Gastrocnemius medialis (tissue), 4 donors: ENCODE data around the gene FCN2. TPM values are rescaled to one million over a fixed set of nuclear protein-coding genes. Genes with fewer than 3 reads are reported as not detected.
A peak's percentile ranks its signal among the peaks of the same experiment; 100 is the strongest.

Source experiments
- ATAC-seq, 2 donors: fragments of 150-250 bp; one replicate each; pipeline ENCODE4 v1.9.1; 2016
- DNase-seq, 2 donors: peaks; one replicate each; pipeline ENCODE4 v3.0.0-alpha.2; 2019
- H3K27ac ChIP-seq, 4 donors: fragments of 200-600 bp; sonication (generic); 1 replicate in 1 of 4; 2 replicates in 3 of 4; pipeline ENCODE4 v1.5.1; 2016 to 2018; ENCODE audit warnings: mild to moderate bottlenecking in 2 of 4, moderate library complexity in 1 of 4
- H3K27me3 ChIP-seq, 3 donors: fragments of 200-600 bp; sonication (generic) in 2 of 3; 1 replicate in 1 of 3; 2 replicates in 2 of 3; pipeline versions ENCODE4 v1.5.1 to v1.6.0; 2016 to 2019; ENCODE audit warnings: mild to moderate bottlenecking in 1 of 3, moderate library complexity in 1 of 3
- H3K36me3 ChIP-seq, 2 donors: fragments of 200-600 bp; sonication (generic) in 1 of 2; one replicate each; pipeline ENCODE4 v1.5.1; 2017 to 2018
- H3K4me1 ChIP-seq, 2 donors: fragments of 200-600 bp; sonication (generic) in 1 of 2; one replicate each; pipeline ENCODE4 v1.5.1; 2016 to 2017; ENCODE audit warnings: mild to moderate bottlenecking in 2 of 2
- H3K4me3 ChIP-seq, 4 donors: fragments of 200-600 bp; sonication (generic) in 3 of 4; 1 replicate in 1 of 4; 2 replicates in 3 of 4; pipeline ENCODE4 v1.5.1; 2016 to 2019; ENCODE audit warnings: mild to moderate bottlenecking in 2 of 4
- H3K9me3 ChIP-seq, 3 donors: fragments of 200-600 bp; sonication (generic) in 2 of 3; 1 replicate in 1 of 3; 2 replicates in 2 of 3; pipeline ENCODE4 v1.5.1; 2016 to 2019
- POLR2A ChIP-seq, 2 donors: fragments of 450-650 bp; IDR thresholded peaks; one replicate each; pipeline ENCODE4 v1.6.1; 2017; ENCODE audit warnings: antibody characterized with exemption in 2 of 2, mild to moderate bottlenecking in 2 of 2, moderate library complexity in 2 of 2
- in situ Hi-C, 4 donors: fragments of 200-750 bp; cut with MboI; loops; one replicate each; pipeline versions ENCODE4 v1.15.0 to v1.8.0; 2017; ENCODE audit warnings: low sequenced_read_pairs in 4 of 4
- intact Hi-C: fragments of 100-400 bp; cut with DNase I; formaldehyde crosslinking; loops from one replicate; pipeline ENCODE4 v1.15.1; 2023; ENCODE audit warnings: low total_unique reads
- total RNA-seq, 4 donors: library from RNA; depleted of rRNA; stranded (reverse); fragments of >200 nt; gene quantifications; one replicate each; pipeline versions ENCODE4 v1.1.0 to v1.2.3, GENCODE V29; 2016
- TF ChIP-seq, protein P1 (sequence below), 5 experiments: fragments of 450-650 bp in 3 of 5; fragments of 200-600 bp in 2 of 5; sonication (generic) in 2 of 5; IDR thresholded peaks in 4 of 5; conservative IDR thresholded peaks in 1 of 5; 1 replicate in 4 of 5; 2 replicates in 1 of 5; pipeline ENCODE4 v1.5.1; 2016 to 2019; ENCODE audit warnings: antibody characterized with exemption in 5 of 5, mild to moderate bottlenecking in 3 of 5, moderate library complexity in 3 of 5

The FCN2 gene
- total RNA-seq, 4 donors from 2014 or later, result not detected

DNA sequence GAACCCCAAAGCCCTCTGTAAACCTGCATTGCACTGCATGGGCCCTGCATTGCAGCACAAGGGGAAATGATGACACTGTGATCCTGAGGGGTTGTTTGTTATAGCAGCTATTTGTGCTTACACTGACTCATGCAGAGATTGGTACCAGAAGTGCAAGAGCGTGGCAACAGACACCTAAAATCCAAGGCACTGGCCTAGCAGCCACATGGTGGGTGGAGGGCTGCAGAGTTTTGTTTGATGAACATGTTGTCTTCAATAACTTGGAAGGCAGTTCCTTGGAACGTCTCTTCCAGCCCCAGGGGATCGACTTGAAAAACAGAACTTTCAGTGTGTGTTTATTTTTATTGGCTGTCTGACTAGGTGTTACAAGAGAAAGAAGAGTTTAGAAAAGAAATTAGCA is 14.5 kb downstream of the FCN2 start:
- no peaks in the 10 kb centered on the region for H3K9me3 ChIP-seq
- no peak for TF ChIP-seq POLR2A (IDR thresholded peaks at IDR 0.05)
- TF ChIP-seq, protein P1, sequence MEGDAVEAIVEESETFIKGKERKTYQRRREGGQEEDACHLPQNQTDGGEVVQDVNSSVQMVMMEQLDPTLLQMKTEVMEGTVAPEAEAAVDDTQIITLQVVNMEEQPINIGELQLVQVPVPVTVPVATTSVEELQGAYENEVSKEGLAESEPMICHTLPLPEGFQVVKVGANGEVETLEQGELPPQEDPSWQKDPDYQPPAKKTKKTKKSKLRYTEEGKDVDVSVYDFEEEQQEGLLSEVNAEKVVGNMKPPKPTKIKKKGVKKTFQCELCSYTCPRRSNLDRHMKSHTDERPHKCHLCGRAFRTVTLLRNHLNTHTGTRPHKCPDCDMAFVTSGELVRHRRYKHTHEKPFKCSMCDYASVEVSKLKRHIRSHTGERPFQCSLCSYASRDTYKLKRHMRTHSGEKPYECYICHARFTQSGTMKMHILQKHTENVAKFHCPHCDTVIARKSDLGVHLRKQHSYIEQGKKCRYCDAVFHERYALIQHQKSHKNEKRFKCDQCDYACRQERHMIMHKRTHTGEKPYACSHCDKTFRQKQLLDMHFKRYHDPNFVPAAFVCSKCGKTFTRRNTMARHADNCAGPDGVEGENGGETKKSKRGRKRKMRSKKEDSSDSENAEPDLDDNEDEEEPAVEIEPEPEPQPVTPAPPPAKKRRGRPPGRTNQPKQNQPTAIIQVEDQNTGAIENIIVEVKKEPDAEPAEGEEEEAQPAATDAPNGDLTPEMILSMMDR (IDR thresholded peaks at IDR 0.05 in 4 of 5, conservative IDR thresholded peaks at IDR 0.05 in 1 of 5), result no peak
- intact Hi-C loops (loop anchor here (10.0 kb wide), 1 partner anchor 90 kb away; no protein-coding TSS in a partner anchor), in situ Hi-C loops (no loop called here)
- ATAC-seq (no peak), DNase-seq (peak in 1 of 2 donors; percentile 35)
- H3K27ac ChIP-seq, result peak overlapping the region; percentile 1 to 80 (median 66)
- peaks cover 3 to 35% of the 10 kb centered on the region in 2 donors for H3K4me1 ChIP-seq
- H3K4me3 ChIP-seq, result no peak overlapping the region
- no peaks in the 10 kb centered on the region for H3K27me3 ChIP-seq
- no peaks in the 10 kb centered on the region for H3K36me3 ChIP-seq

DNA sequence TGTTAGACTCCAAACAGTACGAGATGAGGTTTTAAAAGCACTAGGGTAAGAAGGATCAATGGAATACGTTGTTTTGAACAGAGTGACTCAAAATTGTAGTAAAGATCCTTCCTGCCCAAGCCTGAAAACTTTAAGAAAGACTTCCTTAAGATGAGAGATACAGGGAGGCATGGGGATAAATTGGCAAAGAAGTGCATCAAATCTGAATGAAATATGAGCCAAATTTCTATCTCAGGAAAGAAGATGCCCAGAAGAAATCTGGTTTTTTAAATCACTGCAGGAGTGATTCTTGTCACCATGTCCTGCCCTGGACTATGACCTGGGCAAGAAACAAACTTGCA is 14.9 kb downstream of the FCN2 start:
- Histone ChIP-seq H3K27me3 (no peaks in the 10 kb centered on the region), H3K4me3 (no peak overlapping the region), H3K36me3 (no peaks in the 10 kb centered on the region), H3K4me1 (peaks cover 3 to 35% of the 10 kb centered on the region in 2 donors), H3K9me3 (no peaks in the 10 kb centered on the region), H3K27ac (peak overlapping the region; percentile 1 to 80 (median 66))
- in situ Hi-C loops, result no loop called here
- intact Hi-C loops, result loop anchor here (10.0 kb wide), 1 partner anchor 91 kb away; no protein-coding TSS in a partner anchor
- TF ChIP-seq POLR2A (IDR thresholded peaks at IDR 0.05), result no peak
- TF ChIP-seq, protein P1 (IDR thresholded peaks at IDR 0.05 in 4 of 5, conservative IDR thresholded peaks at IDR 0.05 in 1 of 5), result no peak
- no peak for DNase-seq
- no peak for ATAC-seq

DNA sequence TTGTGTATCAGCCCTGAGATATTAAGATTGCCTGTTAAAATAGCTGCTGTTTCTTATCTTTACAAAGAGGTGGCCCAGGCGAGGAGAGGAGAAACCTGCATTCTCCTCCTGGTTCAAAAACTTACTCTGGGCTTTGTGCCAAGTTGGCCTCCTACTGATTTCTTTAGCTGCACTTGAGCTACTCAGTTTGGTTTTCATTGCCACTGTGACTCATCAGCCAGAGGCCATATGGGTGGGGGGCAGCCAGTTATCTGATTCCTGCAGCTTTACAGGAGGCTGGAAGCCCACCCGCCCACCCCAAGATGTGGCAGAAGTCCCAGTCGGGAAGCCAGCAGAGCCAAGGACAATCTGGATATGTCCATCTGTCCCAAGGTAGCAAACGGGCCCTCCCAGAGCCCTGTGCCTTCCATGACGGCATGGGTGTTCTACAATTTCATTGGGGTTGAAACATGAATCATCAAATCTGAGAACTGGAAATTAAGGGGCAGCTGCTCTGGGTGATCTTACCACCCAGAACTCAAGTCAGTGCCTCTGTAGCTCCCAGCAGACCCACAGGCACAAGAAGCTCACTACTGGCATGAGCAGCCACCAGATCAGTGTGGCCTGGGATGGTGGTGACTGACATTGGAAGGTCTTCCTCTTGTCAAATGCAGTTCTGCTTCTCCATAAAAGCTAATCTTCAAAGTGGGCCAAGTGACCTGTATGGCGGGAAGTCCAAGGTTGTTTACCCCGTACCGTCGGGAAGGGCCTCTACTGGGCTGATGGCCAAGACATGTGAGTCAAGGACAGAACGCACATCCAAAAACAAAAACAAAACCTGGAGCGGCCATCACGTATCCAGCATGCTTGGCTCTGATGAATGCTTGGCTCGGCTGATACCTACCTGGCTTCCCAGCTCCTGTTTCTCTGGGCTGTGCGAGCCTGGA is 15.6 kb downstream of the FCN2 start:
- no peak for TF ChIP-seq POLR2A (IDR thresholded peaks at IDR 0.05)
- TF ChIP-seq, protein P1 (IDR thresholded peaks at IDR 0.05 in 4 of 5, conservative IDR thresholded peaks at IDR 0.05 in 1 of 5), result no peak
- H3K27me3 ChIP-seq, result no peaks in the 10 kb centered on the region
- in situ Hi-C loops, result no loop called here

DNA sequence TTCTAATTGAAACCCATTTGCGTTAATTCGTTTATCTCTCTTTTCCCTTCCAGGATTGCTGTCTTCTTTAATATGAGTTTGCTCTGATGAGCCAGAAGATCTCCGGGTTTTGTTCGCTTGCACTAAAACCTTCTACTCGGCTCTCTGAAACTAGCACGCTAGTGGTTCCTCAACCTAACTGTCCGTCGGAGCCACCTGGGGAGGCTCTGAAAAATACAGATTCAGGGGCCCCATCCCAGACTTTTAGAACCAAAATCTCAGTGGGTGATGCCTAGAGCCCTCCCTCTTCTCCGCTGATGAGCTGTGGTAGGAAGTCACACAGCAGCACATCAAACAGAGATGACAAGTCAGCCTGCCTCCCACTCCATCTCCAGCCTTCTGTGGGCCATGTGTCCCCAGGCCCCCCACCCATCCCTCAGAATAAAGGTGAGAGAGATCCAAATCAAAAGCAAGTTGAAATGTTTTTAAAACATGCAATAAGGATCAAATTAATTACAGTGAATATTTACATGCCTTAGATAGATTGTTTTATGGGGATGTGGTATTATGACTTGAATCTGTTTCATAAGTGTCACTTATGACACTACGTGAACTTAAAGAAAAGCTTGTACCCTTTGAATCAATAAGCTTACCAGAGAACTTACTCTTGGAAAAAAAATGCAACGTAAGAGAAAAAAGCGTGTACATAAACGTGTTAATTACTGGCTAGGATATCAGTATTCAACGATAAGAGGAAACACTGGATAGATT is 16.4 kb downstream of the FCN2 start:
- no peak for DNase-seq
- TF ChIP-seq, protein P1 (IDR thresholded peaks at IDR 0.05 in 4 of 5, conservative IDR thresholded peaks at IDR 0.05 in 1 of 5), result no peak
- peak overlapping the region; percentile 58 to 83 (median 71) for H3K27ac ChIP-seq
- H3K36me3 ChIP-seq, result no peaks in the 10 kb centered on the region
- no peaks in the 10 kb centered on the region for H3K9me3 ChIP-seq
- in situ Hi-C loops (no loop called here), intact Hi-C loops (loop anchor here (10.0 kb wide), 1 partner anchor 92 kb away; no protein-coding TSS in a partner anchor)
- H3K4me1 ChIP-seq, result peaks cover 3 to 35% of the 10 kb centered on the region in 2 donors
- peak overlapping the region in 1 of 4 donors; percentile 2 for H3K4me3 ChIP-seq
- no peaks in the 10 kb centered on the region for H3K27me3 ChIP-seq
- ATAC-seq, result peak in 1 of 2 donors; percentile 8

More for the DNA sequence above, 15.6 kb downstream of the FCN2 start:
- Histone ChIP-seq H3K36me3 (no peaks in the 10 kb centered on the region), H3K4me1 (peaks cover 3 to 35% of the 10 kb centered on the region in 2 donors), H3K27ac (peak overlapping the region; percentile 58 to 83 (median 71)), H3K9me3 (no peaks in the 10 kb centered on the region), H3K4me3 (no peak overlapping the region)
- intact Hi-C loops, result loop anchor here (10.0 kb wide), 1 partner anchor 91 kb away; no protein-coding TSS in a partner anchor
- DNase-seq, result peak; percentile 35 to 46
- peak; percentile 77 to 84 for ATAC-seq
